Endothelial cell of umbilical vein (primary cell): Measurements from ENCODE around the gene CDC5L. TPM values are rescaled to one million over a fixed set of nuclear protein-coding genes. Genes with fewer than 3 reads are reported as not detected.

Source experiments
- BruUV-seq: library from RNA; stranded (reverse); fragments of 400-500 nt; replicated peaks from 2 replicates; lab custom pipeline; 2021; lab: Mats Ljungman, UMichigan
- CTCF ChIA-PET: fragments of 300-600, 350-600 bp; sonication (Branson Sonifier 250); formaldehyde crosslinking; loops from one replicate; lab custom pipeline; 2021; ENCODE audit warnings: antibody characterized with exemption, inconsistent platforms; lab: Charles Lee
- POLR2A ChIA-PET: fragments of 300-600, 350-600 bp; sonication (Branson Sonifier 250); formaldehyde crosslinking; loops from one replicate; lab custom pipeline; 2021; ENCODE audit warnings: antibody characterized with exemption, inconsistent platforms; lab: Charles Lee
- DNase-seq: peaks from one replicate; pipeline ENCODE4 v3.0.0-alpha.2; 2011; ENCODE audit warnings: low read depth, low spot score
- FAIRE-seq: peaks from 2 replicates; lab custom pipeline; 2011; peaks lifted over from hg19 to GRCh38; lab: Jason Lieb, UNC
- H2AFZ ChIP-seq: 2 replicates; pipeline ENCODE4 v1.6.0; 2012; ENCODE audit warnings: low read depth, low read length, control low read depth, inconsistent platforms
- H3K27ac ChIP-seq: 2 replicates; pipeline ENCODE4 v1.5.1; 2011; ENCODE audit warnings: low read depth, mild to moderate bottlenecking, control low read depth, low read length, moderate library complexity; ENCODE audit not compliant: insufficient read depth
- H3K27me3 ChIP-seq, 2 experiments: 2 replicates each; pipeline versions ENCODE4 v1.6.0 to v1.6.1; 2011; ENCODE audit warnings: low read length in 2 of 2, mixed read lengths in 1 of 2; ENCODE audit not compliant: control insufficient read depth in 2 of 2, insufficient read depth in 2 of 2
- H3K36me3 ChIP-seq, 2 experiments: 2 replicates in 1 of 2; 3 replicates in 1 of 2; pipeline ENCODE4 v1.5.1; 2011; ENCODE audit warnings: low read length in 2 of 2, mild to moderate bottlenecking in 1 of 2, moderate library complexity in 1 of 2; ENCODE audit not compliant: control insufficient read depth in 2 of 2, insufficient read depth in 2 of 2; ENCODE audit errors: extremely low read depth in 1 of 2
- H3K4me1 ChIP-seq: 3 replicates; pipeline ENCODE4 v1.5.1; 2011; ENCODE audit warnings: mild to moderate bottlenecking, low read length; ENCODE audit not compliant: control insufficient read depth, insufficient read depth; ENCODE audit errors: extremely low read depth
- H3K4me2 ChIP-seq: 2 replicates; pipeline ENCODE4 v1.6.1; 2011; ENCODE audit warnings: low read length, control low read depth, mixed read lengths; ENCODE audit not compliant: insufficient read depth
- H3K4me3 ChIP-seq, 3 experiments: fragments of 200-600 bp in 1 of 3; sonication (generic), shearing (Covaris generic) in 1 of 3; replicated peaks in 1 of 3; 2 replicates each; pipeline ENCODE4 v1.5.1; 2011 to 2016; ENCODE audit warnings: control low read depth in 3 of 3, low read length in 3 of 3, mild to moderate bottlenecking in 2 of 3, inconsistent platforms in 1 of 3, low read depth in 1 of 3, moderate library complexity in 1 of 3; ENCODE audit not compliant: insufficient read depth in 1 of 3
- H3K79me2 ChIP-seq: 2 replicates; pipeline ENCODE4 v1.6.0; 2012; ENCODE audit warnings: low read length, inconsistent platforms; ENCODE audit not compliant: control insufficient read depth, insufficient read depth
- H3K9ac ChIP-seq: replicated peaks from 2 replicates; pipeline ENCODE3; 2011; ENCODE audit warnings: low read length, control low read depth; ENCODE audit not compliant: insufficient read depth; ENCODE audit errors: extremely low read depth
- H3K9me1 ChIP-seq: replicated peaks from 3 replicates; pipeline ENCODE4 v1.6.0; 2011; ENCODE audit warnings: mild to moderate bottlenecking, low read length; ENCODE audit not compliant: control insufficient read depth, insufficient read depth; ENCODE audit errors: extremely low read depth
- H3K9me3 ChIP-seq: replicated peaks from 2 replicates; pipeline ENCODE4 v1.5.1; 2012; ENCODE audit warnings: low read length, inconsistent platforms; ENCODE audit not compliant: control insufficient read depth, insufficient read depth
- H4K20me1 ChIP-seq: replicated peaks from 2 replicates; pipeline ENCODE3; 2011; ENCODE audit warnings: mild to moderate bottlenecking, low read length; ENCODE audit not compliant: control insufficient read depth, insufficient read depth; ENCODE audit errors: extremely low read depth
- EZH2 ChIP-seq: IDR thresholded peaks from 2 replicates; pipeline ENCODE4 v1.6.1; 2012; ENCODE audit warnings: borderline replicate concordance, low read depth, mild to moderate bottlenecking, moderate library complexity, low read length, inconsistent platforms; ENCODE audit not compliant: severe bottlenecking
- FOS ChIP-seq: IDR thresholded peaks from 2 replicates; pipeline ENCODE4 v1.6.1; 2011; ENCODE audit warnings: mild to moderate bottlenecking, low read length, moderate library complexity, borderline replicate concordance; ENCODE audit not compliant: insufficient read depth
- POLR2A ChIP-seq: IDR thresholded peaks from 2 replicates; pipeline ENCODE4 v1.6.1; 2012; ENCODE audit warnings: low read depth, mild to moderate bottlenecking, control low read depth, low read length
- POLR2AphosphoS5 ChIP-seq: IDR thresholded peaks from 2 replicates; pipeline ENCODE4 v1.6.1; 2012; ENCODE audit warnings: low read depth, mild to moderate bottlenecking, control low read depth, low read length, moderate library complexity; ENCODE audit not compliant: insufficient read depth
- dilution Hi-C: fragments of 300-500 bp; cut with MboI; formaldehyde crosslinking; loops from one replicate; pipeline ENCODE4 v1.15.0; 2019; ENCODE audit warnings: low sequenced_read_pairs; ENCODE audit not compliant: extremely low pct_ligation_motif_present
- intact Hi-C: fragments of 100-400 bp; cut with micrococcal nuclease; formaldehyde crosslinking; loops from one replicate; pipeline ENCODE4 v1.10.0; 2022
- polyA plus RNA-seq, 4 experiments: library from polyadenylated mRNA; depleted of rRNA in 3 of 4; stranded (reverse) in 3 of 4; unstranded in 1 of 4; fragments of >200 nt; gene quantifications; 2 replicates each; pipeline versions ENCODE4 v1.2.1 to v1.2.3, GENCODE V29; 2011 to 2012; ENCODE audit warnings: missing spikeins in 1 of 4
- total RNA-seq: library from RNA; stranded (reverse); gene quantifications from 2 replicates; pipeline ENCODE4 v1.2.3, GENCODE V29; 2021
- TF ChIP-seq, protein P1 (sequence below), 2 donors: IDR thresholded peaks; 1 replicate in 1 of 2; 2 replicates in 1 of 2; pipeline ENCODE4 v1.5.1; 2011; ENCODE audit warnings: low read length in 2 of 2, mild to moderate bottlenecking in 2 of 2, moderate library complexity in 2 of 2, control low read depth in 1 of 2, inconsistent platforms in 1 of 2, low read depth in 1 of 2; ENCODE audit not compliant: insufficient read depth in 1 of 2; ENCODE audit errors: extremely low read depth in 1 of 2
- TF ChIP-seq, protein P2 (sequence below): IDR thresholded peaks from 2 replicates; pipeline ENCODE4 v1.6.1; 2011; ENCODE audit not compliant: insufficient read depth, insufficient read length

Gene CDC5L
- total and polyA plus RNA-seq, 2 donors (not counting 3 experiments of a cell fraction or from before 2014, with no cell fraction given), result 6.9 to 24.6 TPM

DNA sequence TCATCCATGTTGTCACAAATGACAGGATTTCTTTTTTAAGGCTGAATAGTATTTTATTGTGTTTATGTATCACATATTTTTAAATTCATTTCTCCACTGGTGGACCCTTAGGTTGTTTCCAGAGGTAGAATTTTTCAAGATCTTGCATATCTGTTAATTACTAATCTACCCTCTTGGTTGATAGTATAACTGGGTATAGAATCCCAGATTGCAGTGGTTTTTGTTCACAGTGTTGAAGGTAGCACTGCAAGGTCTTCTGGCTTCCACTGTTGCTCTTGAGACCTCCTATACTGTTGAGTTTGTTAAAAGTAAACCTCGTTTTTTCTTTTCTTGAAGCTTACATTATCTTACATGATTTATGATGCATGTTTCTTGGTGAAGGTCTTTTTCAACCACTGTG is 22.9 kb downstream of the CDC5L start:
- H3K27me3 ChIP-seq, result no peaks in the 10 kb centered on the region
- no peak overlapping the region for H3K9ac ChIP-seq
- H3K79me2 ChIP-seq, result peaks cover 30% of the 10 kb centered on the region
- peaks cover 11% of the 10 kb centered on the region for H3K4me1 ChIP-seq
- no peaks in the 10 kb centered on the region for H3K9me3 ChIP-seq
- dilution Hi-C loops, result no loop called here
- no TSS peak for BruUV-seq
- no peaks in the 10 kb centered on the region for H4K20me1 ChIP-seq
- H3K4me2 ChIP-seq, result no peak overlapping the region
- H2AFZ ChIP-seq, result no peak overlapping the region
- intact Hi-C loops, result no loop called here
- H3K36me3 ChIP-seq, result peaks cover 7 to 24% of the 10 kb centered on the region in 2 experiments
- DNase-seq, result no peak
- TF ChIP-seq, protein P1, sequence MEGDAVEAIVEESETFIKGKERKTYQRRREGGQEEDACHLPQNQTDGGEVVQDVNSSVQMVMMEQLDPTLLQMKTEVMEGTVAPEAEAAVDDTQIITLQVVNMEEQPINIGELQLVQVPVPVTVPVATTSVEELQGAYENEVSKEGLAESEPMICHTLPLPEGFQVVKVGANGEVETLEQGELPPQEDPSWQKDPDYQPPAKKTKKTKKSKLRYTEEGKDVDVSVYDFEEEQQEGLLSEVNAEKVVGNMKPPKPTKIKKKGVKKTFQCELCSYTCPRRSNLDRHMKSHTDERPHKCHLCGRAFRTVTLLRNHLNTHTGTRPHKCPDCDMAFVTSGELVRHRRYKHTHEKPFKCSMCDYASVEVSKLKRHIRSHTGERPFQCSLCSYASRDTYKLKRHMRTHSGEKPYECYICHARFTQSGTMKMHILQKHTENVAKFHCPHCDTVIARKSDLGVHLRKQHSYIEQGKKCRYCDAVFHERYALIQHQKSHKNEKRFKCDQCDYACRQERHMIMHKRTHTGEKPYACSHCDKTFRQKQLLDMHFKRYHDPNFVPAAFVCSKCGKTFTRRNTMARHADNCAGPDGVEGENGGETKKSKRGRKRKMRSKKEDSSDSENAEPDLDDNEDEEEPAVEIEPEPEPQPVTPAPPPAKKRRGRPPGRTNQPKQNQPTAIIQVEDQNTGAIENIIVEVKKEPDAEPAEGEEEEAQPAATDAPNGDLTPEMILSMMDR (IDR thresholded peaks at IDR 0.05; ENCODE audit: extremely low read depth in 1 of 2, insufficient read depth in 1 of 2, low read depth in 1 of 2, low read length in 2 of 2), result no peak
- TF ChIP-seq, protein P2, sequence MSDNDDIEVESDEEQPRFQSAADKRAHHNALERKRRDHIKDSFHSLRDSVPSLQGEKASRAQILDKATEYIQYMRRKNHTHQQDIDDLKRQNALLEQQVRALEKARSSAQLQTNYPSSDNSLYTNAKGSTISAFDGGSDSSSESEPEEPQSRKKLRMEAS, result no peak
- no peak for TF ChIP-seq EZH2
- TF ChIP-seq POLR2AphosphoS5, result no peak
- TF ChIP-seq FOS, result no peak
- no peak overlapping the region for H3K4me3 ChIP-seq
- no peaks in the 10 kb centered on the region for H3K9me1 ChIP-seq
- ChIA-PET POLR2A (no interaction called here), CTCF (no interaction called here)
- no peak overlapping the region for H3K27ac ChIP-seq
- FAIRE-seq, result no peak

DNA sequence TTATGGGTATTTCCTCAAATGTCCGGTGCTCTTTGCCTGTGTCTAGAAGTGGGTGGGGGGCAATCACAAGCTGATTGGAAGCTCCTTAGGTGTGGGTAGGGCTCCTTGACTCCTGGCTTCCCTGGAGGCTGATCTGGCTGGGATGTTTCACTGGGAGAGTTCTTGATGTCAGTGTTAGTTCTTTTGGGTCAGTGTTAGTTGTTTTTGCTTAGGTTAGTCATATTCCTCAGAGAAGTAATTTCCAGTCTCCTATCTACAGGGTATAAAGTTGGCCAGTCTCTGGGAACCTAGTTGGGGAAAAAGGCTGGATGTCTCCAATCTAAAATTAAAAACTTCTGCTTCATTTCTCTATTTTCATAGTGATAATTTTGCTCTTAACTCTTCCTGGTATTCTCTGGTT is 23.6 kb downstream of the CDC5L start:
- CTCF ChIA-PET, result no interaction called here
- intact Hi-C loops (no loop called here), dilution Hi-C loops (no loop called here)
- H3K4me1 ChIP-seq, result peaks cover 19% of the 10 kb centered on the region
- POLR2A ChIA-PET, result no interaction called here
- H3K9me3 ChIP-seq, result no peaks in the 10 kb centered on the region
- H3K79me2 ChIP-seq, result peaks cover 36% of the 10 kb centered on the region
- TF ChIP-seq POLR2A (no peak), EZH2 (no peak)
- H3K27ac ChIP-seq, result peak overlapping the region; percentile 26
- peaks cover 7 to 23% of the 10 kb centered on the region in 2 experiments for H3K36me3 ChIP-seq
- H4K20me1 ChIP-seq, result no peaks in the 10 kb centered on the region
- no peak for FAIRE-seq
- H3K4me2 ChIP-seq, result no peak overlapping the region
- H3K9me1 ChIP-seq, result no peaks in the 10 kb centered on the region
- no peak overlapping the region for H3K4me3 ChIP-seq
- no peaks in the 10 kb centered on the region for H3K27me3 ChIP-seq
- DNase-seq, result peak; percentile 57
- H3K9ac ChIP-seq, result no peak overlapping the region
- BruUV-seq, result no TSS peak
- no peak overlapping the region for H2AFZ ChIP-seq
